Tongue (tissue), 3 donors: ENCODE results near the gene C1orf56. TPM values are rescaled to one million over a fixed set of nuclear protein-coding genes. Genes with fewer than 3 reads are reported as not detected.
"Not testable (repeated sequence)": the region's sequence is repeated elsewhere in the genome, so short reads cannot be mapped to it uniquely, and the experiment has no call there.

Experiments
- DNase-seq: peaks from one replicate; pipeline ENCODE4 v3.0.0-alpha.2; 2015
- small RNA-seq: library from RNA; depleted of rRNA; stranded (forward); fragments of <200 nt; gene quantifications from one replicate; pipeline ENCODE3, GENCODE V24; 2014; ENCODE audit warnings: low replicate concordance
- total RNA-seq: library from RNA; depleted of rRNA; stranded (reverse); fragments of >200 nt; gene quantifications from one replicate; pipeline ENCODE4 v1.2.3, GENCODE V29; 2014

The C1orf56 gene
- total RNA-seq, 1 donor from 2014 or later, result 2.9 TPM

GRCh38 chr1:151062741-151063371, 15.3 kb downstream of the C1orf56 start:
- DNase-seq, result no peak

- no peak for DNase-seq
Measured at GRCh38 chr1:151065089-151065645, 17.6 kb downstream of the C1orf56 start.

GRCh38 chr1:151067185-151067584, 19.6 kb downstream of the C1orf56 start:
- no peak for DNase-seq

GRCh38 chr1:151069103-151069486, 21.5 kb downstream of the C1orf56 start:
- no peak for DNase-seq

- peak; percentile 98 for DNase-seq
Measured at GRCh38 chr1:151070474-151071276, 23.1 kb downstream of the C1orf56 start, which contains the start of gene GABPB2. GABPB2 (plus strand) TSS chr1:151070761; CDS start chr1:151088190, 17,429 bp downstream.

- DNase-seq, result no peak
Measured at GRCh38 chr1:151072224-151072623, 24.7 kb downstream of the C1orf56 start.

- DNase-seq, result no peak
Measured at GRCh38 chr1:151085953-151086559, 38.5 kb downstream of the C1orf56 start.

- DNase-seq, result not testable (repeated sequence)
Measured at GRCh38 chr1:151097426-151097825, 49.9 kb downstream of the C1orf56 start.

- no peak for DNase-seq
Measured at GRCh38 chr1:151098126-151098525, 50.6 kb downstream of the C1orf56 start.

Small RNA genes within 50 kb of the gene (small RNA-seq; reads per million reads assigned to genes)
- not detected for gene RNU6-884P

Other genes with a start within 250 kb of the C1orf56 start
- gene CTSK, start 239.5 kb upstream of the C1orf56 start, total RNA-seq, result 85.3 TPM
- gene ARNT, start 171.2 kb upstream of the C1orf56 start, total RNA-seq, result 60.7 TPM
- not detected for gene CTXND2, start 160.6 kb upstream of the C1orf56 start, total RNA-seq
- 31.0 TPM for gene SETDB1, start 121.4 kb upstream of the C1orf56 start, total RNA-seq
- gene CERS2, start 72.9 kb upstream of the C1orf56 start, total RNA-seq, result 37.2 TPM
- 1.6 TPM for gene ANXA9, start 65.5 kb upstream of the C1orf56 start, total RNA-seq
- gene MINDY1, start 40.8 kb upstream of the C1orf56 start, total RNA-seq, result 15.4 TPM
- gene PRUNE1, start 39.3 kb upstream of the C1orf56 start, total RNA-seq, result 26.4 TPM
- 43.3 TPM for gene BNIPL, start 11.2 kb upstream of the C1orf56 start, total RNA-seq
- gene CDC42SE1, start 11.9 kb downstream of the C1orf56 start, total RNA-seq, result 39.4 TPM
- gene MLLT11, start 12.6 kb downstream of the C1orf56 start, total RNA-seq, result 1.6 TPM
- 18.1 TPM for gene GABPB2, start 23.0 kb downstream of the C1orf56 start, total RNA-seq
- gene SEMA6C, start 98.9 kb downstream of the C1orf56 start, total RNA-seq, result 83.6 TPM
- gene TNFAIP8L2, start 108.9 kb downstream of the C1orf56 start, total RNA-seq, result 2.7 TPM
- gene LYSMD1, start 118.2 kb downstream of the C1orf56 start, total RNA-seq, result 7.1 TPM
- gene SCNM1, start 118.4 kb downstream of the C1orf56 start, total RNA-seq, result 19.1 TPM
- gene TMOD4, start 128.2 kb downstream of the C1orf56 start, total RNA-seq, result 28.3 TPM
- gene VPS72, start 142.4 kb downstream of the C1orf56 start, total RNA-seq, result 29.2 TPM
- 73.4 TPM for gene PIP5K1A, start 150.8 kb downstream of the C1orf56 start, total RNA-seq
- gene PSMD4, start 207.0 kb downstream of the C1orf56 start, total RNA-seq, result 105 TPM
- 13.2 TPM for gene ZNF687, start 234.5 kb downstream of the C1orf56 start, total RNA-seq